GM19438 (cell line): Measurements from ENCODE around the gene CMYA5.
"Not testable (repeated sequence)": the region's sequence is repeated elsewhere in the genome, so short reads cannot be mapped to it uniquely, and the experiment has no call there.

ENCODE experiments used
- ATAC-seq: cut with Tn5 transposase; IDR thresholded peaks from one replicate; pipeline ENCODE4 v1.9.1; 2021; ENCODE audit warnings: low read depth; ENCODE audit not compliant: unreplicated experiment

CMYA5 gene

GRCh38 chr5:79702606-79703380 lies 13.2 kb downstream of the CMYA5 start:
- no peak for ATAC-seq

GRCh38 chr5:79703381-79703645 lies 13.7 kb downstream of the CMYA5 start:
- ATAC-seq = no peak

- ATAC-seq = no peak
Measured at GRCh38 chr5:79704553-79704952, 14.9 kb downstream of the CMYA5 start.

- no peak for ATAC-seq
Measured at GRCh38 chr5:79705632-79706031, 16.0 kb downstream of the CMYA5 start.

- ATAC-seq = not testable (repeated sequence)
Measured at GRCh38 chr5:79706317-79706716, 16.7 kb downstream of the CMYA5 start.

GRCh38 chr5:79707535-79707934 lies 17.9 kb downstream of the CMYA5 start:
- ATAC-seq = no peak

GRCh38 chr5:79712741-79713140 lies 23.1 kb downstream of the CMYA5 start:
- no peak for ATAC-seq

- ATAC-seq = no peak
Measured at GRCh38 chr5:79713727-79714126, 24.1 kb downstream of the CMYA5 start.

- ATAC-seq = no peak
Measured at GRCh38 chr5:79716839-79717238, 27.2 kb downstream of the CMYA5 start.

- ATAC-seq = no peak
Measured at GRCh38 chr5:79720096-79720495, 30.5 kb downstream of the CMYA5 start.

- no peak for ATAC-seq
Measured at GRCh38 chr5:79727451-79728355, 38.1 kb downstream of the CMYA5 start.

- ATAC-seq = no peak
Measured at GRCh38 chr5:79728396-79728795, 38.8 kb downstream of the CMYA5 start.

GRCh38 chr5:79729679-79730078 lies 40.0 kb downstream of the CMYA5 start:
- ATAC-seq = no peak

- ATAC-seq = no peak
Measured at GRCh38 chr5:79730564-79730963, 40.9 kb downstream of the CMYA5 start.

- no peak for ATAC-seq
Measured at GRCh38 chr5:79731775-79732174, 42.1 kb downstream of the CMYA5 start.

GRCh38 chr5:79736528-79737514 lies 47.2 kb downstream of the CMYA5 start:
- no peak for ATAC-seq

GRCh38 chr5:79738349-79738748 lies 48.7 kb downstream of the CMYA5 start:
- ATAC-seq = no peak

- ATAC-seq = no peak
Measured at GRCh38 chr5:79742549-79743136, 53.0 kb downstream of the CMYA5 start.

GRCh38 chr5:79743846-79744605 lies 54.4 kb downstream of the CMYA5 start:
- ATAC-seq = no peak

- no peak for ATAC-seq
Measured at GRCh38 chr5:79745255-79745654, 55.6 kb downstream of the CMYA5 start.
